ENCODE results near the gene PALLD. TPM values are rescaled to one million over a fixed set of nuclear protein-coding genes. Genes with fewer than 3 reads are reported as not detected.
"Not testable (repeated sequence)": the region's sequence is repeated elsewhere in the genome, so short reads cannot be mapped to it uniquely, and the experiment has no call there.

The PALLD gene
- total RNA-seq, 1 donor from 2014 or later, result 85.7 TPM

DNA sequence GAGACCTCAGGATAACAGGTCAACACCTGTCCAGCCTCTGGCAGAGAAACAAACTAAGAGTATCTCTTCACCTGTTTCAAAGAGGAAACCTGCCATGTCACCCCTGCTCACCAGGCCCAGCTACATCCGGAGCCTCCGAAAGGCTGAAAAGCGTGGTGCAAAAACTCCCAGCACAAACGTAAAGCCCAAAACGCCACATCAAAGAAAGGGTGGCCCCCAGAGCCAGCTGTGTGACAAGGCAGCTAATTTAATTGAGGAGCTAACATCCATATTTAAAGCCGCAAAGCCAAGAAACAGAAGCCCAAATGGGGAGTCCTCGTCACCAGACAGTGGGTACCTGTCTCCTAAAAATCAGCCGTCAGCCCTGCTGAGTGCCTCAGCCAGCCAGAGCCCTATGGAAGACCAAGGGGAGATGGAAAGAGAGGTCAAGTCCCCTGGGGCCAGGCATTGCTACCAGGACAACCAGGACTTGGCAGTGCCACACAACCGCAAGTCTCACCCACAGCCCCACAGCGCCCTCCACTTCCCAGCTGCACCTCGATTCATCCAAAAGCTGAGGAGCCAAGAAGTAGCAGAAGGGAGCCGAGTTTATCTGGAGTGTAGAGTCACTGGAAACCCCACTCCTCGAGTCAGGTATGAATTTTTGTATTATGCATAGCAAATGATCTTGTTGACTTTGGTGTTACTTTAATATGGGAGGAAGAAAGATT, 15.1 kb downstream of the PALLD start:
- Histone ChIP-seq H3K4me1 (no peaks in the 10 kb centered on the region), H3K79me2 (ENCODE audit: low read depth) (no peaks in the 10 kb centered on the region), H3F3A (ENCODE audit: low read depth) (no peaks in the 10 kb centered on the region), H3K9ac (no peak overlapping the region), H3K4me2 (no peak overlapping the region), H3K9me3 (ENCODE audit: low read depth) (no peaks in the 10 kb centered on the region), H3K27me3 (no peaks in the 10 kb centered on the region), H3K27ac (no peak overlapping the region), H4K20me1 (ENCODE audit: low read depth) (no peaks in the 10 kb centered on the region), H3K36me3 (no peaks in the 10 kb centered on the region), H3K4me3 (no peak overlapping the region), H2AFZ (replicated peaks) (peak overlapping the region; percentile 60)
- TF ChIP-seq, protein P1, sequence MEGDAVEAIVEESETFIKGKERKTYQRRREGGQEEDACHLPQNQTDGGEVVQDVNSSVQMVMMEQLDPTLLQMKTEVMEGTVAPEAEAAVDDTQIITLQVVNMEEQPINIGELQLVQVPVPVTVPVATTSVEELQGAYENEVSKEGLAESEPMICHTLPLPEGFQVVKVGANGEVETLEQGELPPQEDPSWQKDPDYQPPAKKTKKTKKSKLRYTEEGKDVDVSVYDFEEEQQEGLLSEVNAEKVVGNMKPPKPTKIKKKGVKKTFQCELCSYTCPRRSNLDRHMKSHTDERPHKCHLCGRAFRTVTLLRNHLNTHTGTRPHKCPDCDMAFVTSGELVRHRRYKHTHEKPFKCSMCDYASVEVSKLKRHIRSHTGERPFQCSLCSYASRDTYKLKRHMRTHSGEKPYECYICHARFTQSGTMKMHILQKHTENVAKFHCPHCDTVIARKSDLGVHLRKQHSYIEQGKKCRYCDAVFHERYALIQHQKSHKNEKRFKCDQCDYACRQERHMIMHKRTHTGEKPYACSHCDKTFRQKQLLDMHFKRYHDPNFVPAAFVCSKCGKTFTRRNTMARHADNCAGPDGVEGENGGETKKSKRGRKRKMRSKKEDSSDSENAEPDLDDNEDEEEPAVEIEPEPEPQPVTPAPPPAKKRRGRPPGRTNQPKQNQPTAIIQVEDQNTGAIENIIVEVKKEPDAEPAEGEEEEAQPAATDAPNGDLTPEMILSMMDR (IDR thresholded peaks at IDR 0.05), result no peak
- TF ChIP-seq EZH2 (IDR thresholded peaks at IDR 0.05) (no peak), EZH2phosphoT487 (IDR thresholded peaks at IDR 0.05) (no peak)
- Mint-ChIP-seq H3K9me3 (no peaks in the 10 kb centered on the region), H3K4me3 (no peak overlapping the region), H3K4me1 (no peaks in the 10 kb centered on the region), H3K36me3 (no peaks in the 10 kb centered on the region), H3K27ac (no peak overlapping the region), H3K27me3 (ENCODE audit: insufficient read depth, low read depth) (peaks cover 2% of the 10 kb centered on the region)
- no peak for DNase-seq (ENCODE audit: low spot score)

DNA sequence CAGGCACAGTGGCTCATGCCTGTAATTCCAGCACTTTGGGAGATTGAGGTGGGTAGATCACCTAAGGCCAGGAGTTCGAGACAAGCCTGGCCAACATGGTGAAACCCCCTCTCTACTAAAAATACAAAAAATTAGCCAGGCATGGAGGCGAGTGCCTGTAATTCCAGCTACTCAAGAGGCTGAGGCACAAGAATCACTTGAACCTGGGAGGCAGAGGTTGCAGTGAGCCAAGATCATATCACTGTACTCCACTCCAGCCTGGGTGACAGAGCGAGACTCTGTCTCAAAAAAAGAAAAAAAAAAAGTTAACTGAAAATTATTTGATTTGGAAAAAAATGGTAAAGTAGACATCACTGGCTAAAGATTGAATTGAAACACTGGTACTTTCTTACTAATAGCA, 17.0 kb downstream of the PALLD start:
- not testable (repeated sequence) for H3K27ac ChIP-seq; H3K9ac ChIP-seq; H3K36me3 ChIP-seq; H3K79me2 ChIP-seq (ENCODE audit: low read depth); H4K20me1 ChIP-seq (ENCODE audit: low read depth); H3K4me2 ChIP-seq; H2AFZ ChIP-seq (replicated peaks); H3K4me1 Mint-ChIP-seq; H3K4me1 ChIP-seq; H3K4me3 ChIP-seq; H3K27me3 Mint-ChIP-seq (ENCODE audit: insufficient read depth, low read depth); H3K9me3 Mint-ChIP-seq; H3F3A ChIP-seq (ENCODE audit: low read depth); H3K27me3 ChIP-seq; DNase-seq (ENCODE audit: low spot score); H3K36me3 Mint-ChIP-seq; H3K4me3 Mint-ChIP-seq; H3K27ac Mint-ChIP-seq; H3K9me3 ChIP-seq (ENCODE audit: low read depth)

DNA sequence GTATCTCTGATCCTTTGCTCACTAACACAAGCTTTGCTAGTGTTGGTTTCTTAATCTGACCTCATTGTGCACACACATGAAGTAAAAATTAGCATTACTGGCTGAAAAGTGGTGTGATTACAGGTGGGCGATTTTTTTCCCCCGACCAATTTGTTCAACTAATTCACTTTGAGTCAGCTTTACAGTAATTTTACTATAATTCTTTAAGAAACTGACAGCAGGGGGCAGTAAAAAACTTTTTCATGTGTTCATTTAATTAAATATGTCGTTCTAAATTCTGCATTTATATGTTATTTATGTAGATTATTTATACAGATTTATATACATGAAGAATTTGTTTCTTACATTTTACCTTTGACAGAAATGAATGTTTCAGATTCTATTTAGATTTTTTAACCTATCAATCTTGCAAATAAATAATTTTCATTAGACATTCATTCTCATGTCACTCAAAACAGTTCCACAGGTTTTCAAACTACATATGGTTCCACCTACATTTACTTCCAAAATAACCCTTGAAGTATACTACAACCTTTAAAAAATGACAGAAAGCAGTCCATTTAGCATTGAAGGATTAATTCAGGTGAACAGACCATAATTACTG, 17.5 kb downstream of the PALLD start:
- H3K27ac ChIP-seq, result no peak overlapping the region
- no peak for TF ChIP-seq EZH2 (IDR thresholded peaks at IDR 0.05)
- TF ChIP-seq, protein P1 (IDR thresholded peaks at IDR 0.05), result peak; percentile 58
- H3K4me1 ChIP-seq, result no peaks in the 10 kb centered on the region
- H3K27me3 ChIP-seq, result no peaks in the 10 kb centered on the region
- H3K36me3 ChIP-seq, result no peaks in the 10 kb centered on the region
- Mint-ChIP-seq H3K27me3 (ENCODE audit: insufficient read depth, low read depth) (peaks cover 2% of the 10 kb centered on the region), H3K9me3 (no peaks in the 10 kb centered on the region), H3K27ac (no peak overlapping the region), H3K4me1 (no peaks in the 10 kb centered on the region), H3K4me3 (no peak overlapping the region), H3K36me3 (no peaks in the 10 kb centered on the region)
- no peak overlapping the region for H3K4me2 ChIP-seq
- no peaks in the 10 kb centered on the region for H4K20me1 ChIP-seq (ENCODE audit: low read depth)
- peak; percentile 48 for DNase-seq (ENCODE audit: low spot score)
- no peaks in the 10 kb centered on the region for H3K79me2 ChIP-seq (ENCODE audit: low read depth)
- H3K4me3 ChIP-seq, result no peak overlapping the region
- no peak overlapping the region for H3K9ac ChIP-seq
- H3F3A ChIP-seq (ENCODE audit: low read depth), result no peaks in the 10 kb centered on the region
- H2AFZ ChIP-seq (replicated peaks), result no peak overlapping the region
- H3K9me3 ChIP-seq (ENCODE audit: low read depth), result no peaks in the 10 kb centered on the region
